SU-DHL-6 (cell line): ENCODE results near the gene RBM28.

Experiments
- EZH2phosphoT487 ChIP-seq: fragments of 200-600 bp; sonication (generic), shearing (Covaris generic); conservative IDR thresholded peaks from 2 replicates; pipeline ENCODE4 v1.6.1; 2018; ENCODE audit warnings: mild to moderate bottlenecking, antibody characterized with exemption, low read length, moderate library complexity, mixed read lengths
- TF ChIP-seq, protein P1 (sequence below): fragments of 200-600 bp; sonication (generic); IDR thresholded peaks from one replicate; pipeline ENCODE4 v1.5.1; 2017; ENCODE audit warnings: antibody characterized with exemption, mild to moderate bottlenecking, low read length, moderate library complexity; ENCODE audit not compliant: insufficient read depth, poor library complexity, severe bottlenecking

GRCh38 chr7:128343554-128344430 is at the start of gene RBM28:
- TF ChIP-seq EZH2phosphoT487 = no peak
- TF ChIP-seq, protein P1, sequence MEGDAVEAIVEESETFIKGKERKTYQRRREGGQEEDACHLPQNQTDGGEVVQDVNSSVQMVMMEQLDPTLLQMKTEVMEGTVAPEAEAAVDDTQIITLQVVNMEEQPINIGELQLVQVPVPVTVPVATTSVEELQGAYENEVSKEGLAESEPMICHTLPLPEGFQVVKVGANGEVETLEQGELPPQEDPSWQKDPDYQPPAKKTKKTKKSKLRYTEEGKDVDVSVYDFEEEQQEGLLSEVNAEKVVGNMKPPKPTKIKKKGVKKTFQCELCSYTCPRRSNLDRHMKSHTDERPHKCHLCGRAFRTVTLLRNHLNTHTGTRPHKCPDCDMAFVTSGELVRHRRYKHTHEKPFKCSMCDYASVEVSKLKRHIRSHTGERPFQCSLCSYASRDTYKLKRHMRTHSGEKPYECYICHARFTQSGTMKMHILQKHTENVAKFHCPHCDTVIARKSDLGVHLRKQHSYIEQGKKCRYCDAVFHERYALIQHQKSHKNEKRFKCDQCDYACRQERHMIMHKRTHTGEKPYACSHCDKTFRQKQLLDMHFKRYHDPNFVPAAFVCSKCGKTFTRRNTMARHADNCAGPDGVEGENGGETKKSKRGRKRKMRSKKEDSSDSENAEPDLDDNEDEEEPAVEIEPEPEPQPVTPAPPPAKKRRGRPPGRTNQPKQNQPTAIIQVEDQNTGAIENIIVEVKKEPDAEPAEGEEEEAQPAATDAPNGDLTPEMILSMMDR = no peak
